ENCODE data around the gene SLC41A3. TPM values are rescaled to one million over a fixed set of nuclear protein-coding genes. Genes with fewer than 3 reads are reported as not detected.
A peak's percentile ranks its signal among the peaks of the same experiment; 100 is the strongest.
"Not testable (repeated sequence)": the region's sequence is repeated elsewhere in the genome, so short reads cannot be mapped to it uniquely, and the experiment has no call there.

The SLC41A3 gene
- total RNA-seq, 1 donor from 2014 or later: 58.8 TPM

DNA sequence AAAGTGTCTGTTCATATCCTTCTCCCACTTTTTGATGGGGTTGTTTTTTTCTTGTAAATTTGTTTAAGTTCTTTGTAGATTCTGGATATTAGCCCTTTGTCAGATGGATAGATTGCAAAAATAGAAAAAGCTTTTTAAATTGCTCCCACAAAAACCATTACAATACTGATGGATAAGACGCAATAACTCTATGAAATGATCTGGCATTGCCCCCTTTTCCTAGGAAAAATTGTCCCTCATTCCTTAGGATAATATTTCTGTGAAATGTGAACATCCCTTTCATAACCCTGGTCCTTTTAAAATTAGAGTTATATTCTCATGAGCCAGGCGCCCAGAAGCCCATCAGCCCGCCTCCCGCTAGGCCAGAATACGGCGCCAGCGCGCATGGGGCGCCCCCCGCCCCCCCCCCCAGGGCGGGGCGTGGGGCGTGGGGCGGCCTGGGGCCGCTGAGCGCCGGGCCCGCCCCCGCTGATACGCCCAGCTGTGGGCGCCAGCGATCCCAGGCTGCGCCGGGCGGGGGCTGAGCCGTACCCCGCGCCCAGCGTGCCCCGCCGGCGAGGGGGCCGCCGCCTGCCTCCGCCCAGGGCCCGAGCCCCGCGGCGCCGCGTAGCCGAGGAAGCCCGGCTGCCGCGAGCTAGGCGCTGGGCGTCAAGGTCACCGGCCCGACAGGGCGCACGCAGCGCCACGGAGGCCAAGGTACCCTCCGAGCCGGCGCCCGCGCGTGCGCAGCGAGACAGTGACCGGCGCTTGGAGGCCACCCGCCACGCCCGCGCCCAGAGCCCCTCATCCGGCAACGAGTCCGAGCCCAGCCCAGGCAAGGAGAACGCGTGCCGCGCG, 126.0 kb downstream of the SLC41A3 start:
- Mint-ChIP-seq H3K27me3 (ENCODE audit: low read depth) (peaks cover 40% of the 10 kb centered on the region), H3K9me3 (peaks cover 3% of the 10 kb centered on the region), H3K36me3 (ENCODE audit: low read depth) (peaks cover 2% of the 10 kb centered on the region), H3K4me1 (no peaks in the 10 kb centered on the region), H3K4me3 (peak overlapping the region; percentile 64), H3K27ac (ENCODE audit: unreplicated experiment) (no peak overlapping the region)
- TF ChIP-seq, protein P1, sequence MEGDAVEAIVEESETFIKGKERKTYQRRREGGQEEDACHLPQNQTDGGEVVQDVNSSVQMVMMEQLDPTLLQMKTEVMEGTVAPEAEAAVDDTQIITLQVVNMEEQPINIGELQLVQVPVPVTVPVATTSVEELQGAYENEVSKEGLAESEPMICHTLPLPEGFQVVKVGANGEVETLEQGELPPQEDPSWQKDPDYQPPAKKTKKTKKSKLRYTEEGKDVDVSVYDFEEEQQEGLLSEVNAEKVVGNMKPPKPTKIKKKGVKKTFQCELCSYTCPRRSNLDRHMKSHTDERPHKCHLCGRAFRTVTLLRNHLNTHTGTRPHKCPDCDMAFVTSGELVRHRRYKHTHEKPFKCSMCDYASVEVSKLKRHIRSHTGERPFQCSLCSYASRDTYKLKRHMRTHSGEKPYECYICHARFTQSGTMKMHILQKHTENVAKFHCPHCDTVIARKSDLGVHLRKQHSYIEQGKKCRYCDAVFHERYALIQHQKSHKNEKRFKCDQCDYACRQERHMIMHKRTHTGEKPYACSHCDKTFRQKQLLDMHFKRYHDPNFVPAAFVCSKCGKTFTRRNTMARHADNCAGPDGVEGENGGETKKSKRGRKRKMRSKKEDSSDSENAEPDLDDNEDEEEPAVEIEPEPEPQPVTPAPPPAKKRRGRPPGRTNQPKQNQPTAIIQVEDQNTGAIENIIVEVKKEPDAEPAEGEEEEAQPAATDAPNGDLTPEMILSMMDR (conservative IDR thresholded peaks at IDR 0.05): no peak
- DNase-seq (ENCODE audit: low read depth, low spot score): no peak

DNA sequence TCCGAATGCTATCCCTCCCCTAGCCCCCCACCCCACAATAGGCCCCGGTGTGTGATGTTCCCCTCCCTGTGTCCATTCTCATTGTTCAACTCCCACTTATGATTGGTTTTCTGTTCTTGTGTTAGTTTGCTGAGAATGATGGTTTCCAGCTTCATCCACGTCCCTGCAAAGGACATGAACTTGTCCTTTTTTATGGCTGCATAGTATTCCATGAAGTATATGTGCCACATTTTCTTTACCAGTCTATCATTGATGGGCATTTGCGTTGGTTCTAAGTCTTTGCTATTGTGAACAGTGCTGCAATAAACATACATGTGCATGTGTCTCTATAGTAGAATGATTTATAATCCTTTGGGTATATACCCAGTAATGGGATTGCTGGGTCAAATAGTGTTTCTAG, 126.9 kb downstream of the SLC41A3 start:
- not testable (repeated sequence) for H3K9me3 Mint-ChIP-seq; H3K27ac Mint-ChIP-seq (ENCODE audit: unreplicated experiment); DNase-seq (ENCODE audit: low read depth, low spot score); H3K36me3 Mint-ChIP-seq (ENCODE audit: low read depth); H3K4me1 Mint-ChIP-seq
- peaks cover 45% of the 10 kb centered on the region for H3K27me3 Mint-ChIP-seq (ENCODE audit: low read depth)
- H3K4me3 Mint-ChIP-seq: peak overlapping the region; percentile 64

Other genes starting within 250 kb of the SLC41A3 start
- gene ROPN1B, start 114.9 kb downstream of the SLC41A3 start, total RNA-seq: 2.0 and 2.5 TPM in 2 replicates
- gene ALDH1L1, start 96.5 kb upstream of the SLC41A3 start, total RNA-seq: 0.49 and 0.66 TPM in 2 replicates